Measurements from ENCODE around the gene BAK1. TPM values are rescaled to one million over a fixed set of nuclear protein-coding genes. Genes with fewer than 3 reads are reported as not detected.

Gene BAK1
- total and polyA plus RNA-seq, 2 donors (not counting 3 experiments of a cell fraction or from before 2014, with no cell fraction given), result 25.4 to 37.1 TPM

GRCh38 chr6:33616913-33617312, 36.8 kb upstream of the BAK1 start:
- Histone ChIP-seq H3K4me2 (ENCODE audit: insufficient read depth, low read length) (no peak overlapping the region), H3K27me3 (ENCODE audit: control insufficient read depth in 2 of 2, insufficient read depth in 2 of 2, low read length in 2 of 2) (no peaks in the 10 kb centered on the region), H3K79me2 (ENCODE audit: control insufficient read depth, insufficient read depth, low read length) (peaks cover 6% of the 10 kb centered on the region), H3K36me3 (ENCODE audit: control insufficient read depth in 2 of 2, extremely low read depth in 1 of 2, insufficient read depth in 2 of 2, low read length in 2 of 2) (no peaks in the 10 kb centered on the region), H3K9me3 (replicated peaks; ENCODE audit: control insufficient read depth, insufficient read depth, low read length) (no peaks in the 10 kb centered on the region), H3K27ac (ENCODE audit: insufficient read depth, low read depth, low read length) (no peak overlapping the region), H4K20me1 (replicated peaks; ENCODE audit: control insufficient read depth, extremely low read depth, insufficient read depth, low read length) (no peaks in the 10 kb centered on the region), H2AFZ (ENCODE audit: low read depth, low read length) (no peak overlapping the region), H3K4me1 (ENCODE audit: control insufficient read depth, extremely low read depth, insufficient read depth, low read length) (peaks cover 17% of the 10 kb centered on the region), H3K4me3 (replicated peaks in 1 of 3; ENCODE audit: insufficient read depth in 1 of 3, low read depth in 1 of 3, low read length in 3 of 3) (no peak overlapping the region), H3K9me1 (replicated peaks; ENCODE audit: control insufficient read depth, extremely low read depth, insufficient read depth, low read length) (no peaks in the 10 kb centered on the region), H3K9ac (replicated peaks; ENCODE audit: extremely low read depth, insufficient read depth, low read length) (no peak overlapping the region)
- no TSS peak for BruUV-seq (replicated peaks)
- no peak for TF ChIP-seq GATA2 (IDR thresholded peaks at IDR 0.05; ENCODE audit: insufficient read depth, insufficient read length, low read depth, low read length)
- TF ChIP-seq POLR2A (IDR thresholded peaks at IDR 0.05; ENCODE audit: low read depth, low read length), result no peak
- TF ChIP-seq POLR2AphosphoS5 (IDR thresholded peaks at IDR 0.05; ENCODE audit: insufficient read depth, low read depth, low read length), result no peak
- TF ChIP-seq JUN (IDR thresholded peaks at IDR 0.05; ENCODE audit: borderline replicate concordance, insufficient read depth, insufficient read length, low read depth), result no peak
- TF ChIP-seq, protein P1, sequence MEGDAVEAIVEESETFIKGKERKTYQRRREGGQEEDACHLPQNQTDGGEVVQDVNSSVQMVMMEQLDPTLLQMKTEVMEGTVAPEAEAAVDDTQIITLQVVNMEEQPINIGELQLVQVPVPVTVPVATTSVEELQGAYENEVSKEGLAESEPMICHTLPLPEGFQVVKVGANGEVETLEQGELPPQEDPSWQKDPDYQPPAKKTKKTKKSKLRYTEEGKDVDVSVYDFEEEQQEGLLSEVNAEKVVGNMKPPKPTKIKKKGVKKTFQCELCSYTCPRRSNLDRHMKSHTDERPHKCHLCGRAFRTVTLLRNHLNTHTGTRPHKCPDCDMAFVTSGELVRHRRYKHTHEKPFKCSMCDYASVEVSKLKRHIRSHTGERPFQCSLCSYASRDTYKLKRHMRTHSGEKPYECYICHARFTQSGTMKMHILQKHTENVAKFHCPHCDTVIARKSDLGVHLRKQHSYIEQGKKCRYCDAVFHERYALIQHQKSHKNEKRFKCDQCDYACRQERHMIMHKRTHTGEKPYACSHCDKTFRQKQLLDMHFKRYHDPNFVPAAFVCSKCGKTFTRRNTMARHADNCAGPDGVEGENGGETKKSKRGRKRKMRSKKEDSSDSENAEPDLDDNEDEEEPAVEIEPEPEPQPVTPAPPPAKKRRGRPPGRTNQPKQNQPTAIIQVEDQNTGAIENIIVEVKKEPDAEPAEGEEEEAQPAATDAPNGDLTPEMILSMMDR (IDR thresholded peaks at IDR 0.05; ENCODE audit: extremely low read depth in 1 of 2, insufficient read depth in 1 of 2, low read depth in 1 of 2, low read length in 2 of 2), result no peak
- no peak for TF ChIP-seq FOS (IDR thresholded peaks at IDR 0.05; ENCODE audit: borderline replicate concordance, insufficient read depth, low read length)
- no peak for TF ChIP-seq MYC (IDR thresholded peaks at IDR 0.05; ENCODE audit: low read depth, low read length)
- TF ChIP-seq, protein P2, sequence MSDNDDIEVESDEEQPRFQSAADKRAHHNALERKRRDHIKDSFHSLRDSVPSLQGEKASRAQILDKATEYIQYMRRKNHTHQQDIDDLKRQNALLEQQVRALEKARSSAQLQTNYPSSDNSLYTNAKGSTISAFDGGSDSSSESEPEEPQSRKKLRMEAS (IDR thresholded peaks at IDR 0.05; ENCODE audit: insufficient read depth, insufficient read length), result no peak
- TF ChIP-seq EZH2 (IDR thresholded peaks at IDR 0.05; ENCODE audit: borderline replicate concordance, low read depth, low read length, severe bottlenecking), result no peak
- CTCF ChIA-PET, result interaction anchor here (1.7 kb wide), 1 partner anchor 19 kb away, joined by 6 read pairs; no protein-coding TSS in a partner anchor
- no peak for FAIRE-seq
- dilution Hi-C loops (cut with MboI; ENCODE audit: extremely low pct_ligation_motif_present, low sequenced_read_pairs) (no loop called here), intact Hi-C loops (cut with micrococcal nuclease) (no loop called here)
- POLR2A ChIA-PET, result interaction anchor here (1.0 kb wide), 1 partner anchor 21 kb away, joined by 5 read pairs; no protein-coding TSS in a partner anchor
- DNase-seq (ENCODE audit: low read depth, low spot score), result no peak
